GM12864 (cell line): ENCODE measurements around the gene MRPL55.

Source experiments
- DNase-seq: peaks from one replicate; pipeline ENCODE4 v3.0.0-alpha.2; 2011; ENCODE audit warnings: low read depth
- H3K4me3 ChIP-seq: 2 replicates; pipeline ENCODE4 v1.5.1; 2011; ENCODE audit warnings: mild to moderate bottlenecking, low read depth, low read length, control low read depth
- TF ChIP-seq, protein P1 (sequence below): IDR thresholded peaks from 2 replicates; pipeline ENCODE4 v1.5.1; 2011; ENCODE audit warnings: low read depth, mild to moderate bottlenecking, moderate library complexity, low read length, control low read depth, inconsistent platforms; ENCODE audit errors: missing control alignments

Gene MRPL55

DNA sequence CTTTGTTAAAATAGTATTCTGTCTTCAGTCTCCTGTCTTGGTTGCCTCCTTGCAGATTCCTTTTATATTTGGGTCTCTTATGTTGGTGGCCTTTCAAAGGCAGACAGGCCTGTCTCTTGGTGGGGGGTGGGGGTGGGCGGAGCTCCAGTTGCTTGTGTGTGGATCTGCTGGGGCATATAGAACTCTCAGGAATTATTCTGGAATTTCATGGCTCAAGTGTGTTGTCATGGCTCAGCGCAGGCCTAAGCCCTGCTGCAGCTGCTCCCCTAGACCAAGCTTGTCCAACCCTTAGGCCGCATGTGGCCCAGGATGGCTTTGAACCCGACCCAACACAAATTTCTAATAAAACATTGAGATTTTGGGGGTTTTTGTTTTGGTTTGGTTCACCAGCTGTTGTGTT is 13.9 kb downstream of the MRPL55 start:
- DNase-seq, result no peak
- H3K4me3 ChIP-seq, result no peak overlapping the region
- TF ChIP-seq, protein P1, sequence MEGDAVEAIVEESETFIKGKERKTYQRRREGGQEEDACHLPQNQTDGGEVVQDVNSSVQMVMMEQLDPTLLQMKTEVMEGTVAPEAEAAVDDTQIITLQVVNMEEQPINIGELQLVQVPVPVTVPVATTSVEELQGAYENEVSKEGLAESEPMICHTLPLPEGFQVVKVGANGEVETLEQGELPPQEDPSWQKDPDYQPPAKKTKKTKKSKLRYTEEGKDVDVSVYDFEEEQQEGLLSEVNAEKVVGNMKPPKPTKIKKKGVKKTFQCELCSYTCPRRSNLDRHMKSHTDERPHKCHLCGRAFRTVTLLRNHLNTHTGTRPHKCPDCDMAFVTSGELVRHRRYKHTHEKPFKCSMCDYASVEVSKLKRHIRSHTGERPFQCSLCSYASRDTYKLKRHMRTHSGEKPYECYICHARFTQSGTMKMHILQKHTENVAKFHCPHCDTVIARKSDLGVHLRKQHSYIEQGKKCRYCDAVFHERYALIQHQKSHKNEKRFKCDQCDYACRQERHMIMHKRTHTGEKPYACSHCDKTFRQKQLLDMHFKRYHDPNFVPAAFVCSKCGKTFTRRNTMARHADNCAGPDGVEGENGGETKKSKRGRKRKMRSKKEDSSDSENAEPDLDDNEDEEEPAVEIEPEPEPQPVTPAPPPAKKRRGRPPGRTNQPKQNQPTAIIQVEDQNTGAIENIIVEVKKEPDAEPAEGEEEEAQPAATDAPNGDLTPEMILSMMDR, result no peak

DNA sequence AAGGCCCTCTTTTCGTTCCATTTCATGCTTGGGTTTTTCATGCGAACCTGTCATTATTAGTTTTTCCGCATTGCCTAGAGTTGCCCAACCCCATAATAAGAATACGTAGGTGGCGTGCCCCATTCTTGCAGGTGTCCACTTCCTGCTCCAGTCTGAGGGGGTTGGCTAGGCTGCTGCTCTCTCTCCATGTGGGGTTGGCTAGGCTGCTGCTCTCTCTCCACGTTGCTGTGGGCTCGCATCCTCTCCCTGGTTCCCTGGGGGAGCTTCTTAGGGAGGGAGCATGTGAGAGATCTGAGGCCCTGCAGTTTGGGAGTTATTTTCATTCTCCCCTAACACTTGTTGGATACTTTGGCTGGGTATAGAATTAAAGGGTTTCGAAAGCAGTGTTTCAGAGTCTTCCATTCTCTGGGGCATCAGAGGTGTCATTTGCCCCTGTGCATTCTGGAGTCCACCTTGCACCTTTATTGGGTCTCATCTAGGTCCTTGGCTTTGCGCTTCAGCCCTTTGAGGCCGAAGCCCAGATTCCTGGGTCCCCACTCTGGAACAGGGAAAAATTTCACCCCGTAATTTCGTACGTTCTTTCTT is 14.6 kb downstream of the MRPL55 start:
- TF ChIP-seq, protein P1, result no peak
- no peak overlapping the region for H3K4me3 ChIP-seq
- no peak for DNase-seq

DNA sequence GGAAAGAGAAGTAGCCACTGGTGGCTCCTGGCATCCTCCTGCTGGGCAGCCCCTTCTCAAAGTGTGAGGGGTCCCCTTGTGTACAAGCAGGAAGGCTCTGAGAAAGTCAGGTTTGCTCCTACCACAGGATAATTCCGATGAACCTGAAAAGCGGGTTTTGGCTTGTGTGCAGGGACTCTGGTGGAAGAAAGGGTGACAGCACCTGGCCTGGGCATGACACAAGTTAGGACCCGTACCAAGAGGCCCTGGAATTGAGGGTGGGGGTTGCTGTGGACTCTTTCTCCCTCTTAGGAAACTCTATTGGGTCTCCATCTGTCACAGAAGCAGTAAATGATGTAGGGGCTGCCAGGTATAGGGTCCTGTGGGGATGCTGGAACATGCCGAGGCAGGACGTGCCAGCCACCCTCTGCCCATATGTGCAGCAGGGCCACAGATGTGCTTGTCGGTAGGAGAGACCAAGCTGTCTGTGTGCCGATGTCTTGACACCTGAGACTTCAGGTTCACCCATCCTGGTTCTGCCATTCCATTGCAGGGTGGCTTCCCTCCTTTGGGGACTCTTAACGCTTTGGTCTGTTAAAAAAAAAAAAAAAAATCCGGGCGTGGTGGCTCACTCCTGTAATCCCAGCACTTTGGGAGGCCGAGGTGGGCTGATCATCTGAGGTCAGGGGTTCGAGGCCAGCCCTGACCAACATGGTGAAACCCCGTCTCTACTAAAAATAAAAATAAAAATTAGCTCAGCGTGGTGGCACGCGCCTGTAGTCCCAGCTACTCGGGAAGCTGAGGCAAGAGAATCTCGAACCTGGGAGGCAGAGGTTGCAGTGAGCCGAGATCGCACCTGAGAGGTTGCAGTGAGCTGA is 15.8 kb downstream of the MRPL55 start:
- TF ChIP-seq, protein P1, result no peak

DNA sequence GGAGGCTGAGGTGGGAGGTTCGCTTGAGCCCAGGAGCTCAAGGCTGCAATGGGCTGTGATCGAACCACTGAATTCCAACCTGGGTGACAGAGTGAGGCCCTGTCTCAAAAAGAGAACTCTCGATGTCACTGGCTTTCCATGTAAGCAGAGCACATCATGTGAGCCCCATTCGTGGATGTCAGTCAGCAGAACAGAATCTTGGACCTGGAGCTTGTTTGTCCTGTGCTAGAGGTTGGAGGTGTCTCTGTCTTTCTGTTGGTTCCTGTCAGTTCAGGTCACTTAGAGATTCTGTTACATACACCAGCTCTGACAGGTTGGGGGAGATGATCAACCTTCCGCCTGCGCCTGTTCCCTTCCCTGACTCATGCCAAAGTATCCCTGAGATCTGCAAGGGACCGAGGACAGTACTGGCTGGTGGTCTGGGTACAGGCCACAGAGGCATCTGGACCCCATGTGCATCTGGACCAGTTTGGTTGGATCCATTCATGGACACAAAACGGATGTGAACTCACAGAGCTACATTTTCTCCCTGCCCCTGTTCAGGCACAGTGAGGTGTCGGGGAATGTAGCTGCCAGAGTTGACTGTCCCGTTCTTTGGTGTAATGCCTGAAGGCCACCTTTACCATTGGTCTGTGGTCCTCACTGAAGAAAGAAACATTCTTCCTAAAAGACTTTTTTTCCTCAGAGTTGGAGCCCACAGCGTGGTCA is 16.6 kb downstream of the MRPL55 start:
- no peak overlapping the region for H3K4me3 ChIP-seq
- DNase-seq, result no peak
- TF ChIP-seq, protein P1, result no peak

More for the DNA sequence above, 15.8 kb downstream of the MRPL55 start:
- DNase-seq, result no peak
- H3K4me3 ChIP-seq, result no peak overlapping the region

DNA sequence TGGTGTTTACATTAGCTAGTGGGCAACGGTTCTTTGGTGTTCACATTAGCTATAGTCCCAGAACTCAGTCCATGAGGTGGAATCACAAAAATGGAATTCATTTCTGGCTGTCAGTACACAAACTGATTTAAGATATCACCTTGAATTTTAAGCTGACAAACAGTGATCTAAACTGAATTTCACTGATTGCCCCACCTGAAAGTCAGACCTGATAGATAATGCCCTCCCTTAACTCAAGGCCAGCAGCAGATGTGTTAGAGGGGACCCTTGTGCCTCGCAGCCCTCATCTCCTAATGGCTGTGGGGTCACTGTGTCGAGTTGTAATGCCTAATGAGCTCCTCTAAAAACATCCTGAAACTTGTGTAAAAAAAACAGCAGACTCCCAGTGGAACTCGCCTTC is 18.0 kb downstream of the MRPL55 start:
- DNase-seq, result no peak
- TF ChIP-seq, protein P1, result no peak
- H3K4me3 ChIP-seq, result no peak overlapping the region

DNA sequence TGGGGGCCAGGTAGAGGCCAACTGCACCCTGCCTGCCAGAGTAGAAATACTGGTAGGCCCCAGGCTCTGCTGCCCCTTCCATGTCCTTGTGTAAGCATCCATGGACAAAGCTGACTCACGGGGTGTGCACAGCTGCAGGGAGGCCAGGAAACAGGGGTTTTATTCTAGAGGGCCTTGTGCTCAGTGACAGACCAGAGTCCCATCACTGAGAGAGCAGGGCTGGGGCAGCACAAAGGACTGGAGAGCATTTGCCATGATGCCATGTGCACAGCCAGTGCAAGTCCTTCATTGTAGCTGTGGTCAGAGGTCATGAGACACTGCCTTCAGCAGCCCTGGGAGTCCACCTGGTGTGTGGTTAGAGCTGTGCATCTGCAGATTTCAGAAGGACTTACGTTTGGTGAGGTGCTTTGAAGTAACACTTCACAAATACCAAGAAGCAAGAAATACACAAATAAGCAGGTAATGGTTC is 18.5 kb downstream of the MRPL55 start:
- H3K4me3 ChIP-seq, result no peak overlapping the region
- TF ChIP-seq, protein P1, result no peak
- no peak for DNase-seq
